NCI-H526 treated with DMSO at 0.1 percent for 48 hours (cell line): Measurements from ENCODE around the gene CTCFL.
"Not testable (repeated sequence)": the region's sequence is repeated elsewhere in the genome, so short reads cannot be mapped to it uniquely, and the experiment has no call there.

Experiments
- DNase-seq: peaks from one replicate; lab custom pipeline; 2025; lab: John Stamatoyannopoulos, UW

CTCFL gene

GRCh38 chr20:57481281-57481711 lies 43.6 kb downstream of the CTCFL start:
- DNase-seq: peak; percentile 96

GRCh38 chr20:57480444-57481160 lies 44.3 kb downstream of the CTCFL start:
- DNase-seq: peak; percentile 80

GRCh38 chr20:57479196-57479595 lies 45.7 kb downstream of the CTCFL start:
- DNase-seq: no peak

GRCh38 chr20:57478176-57478575 lies 46.8 kb downstream of the CTCFL start:
- DNase-seq: no peak

- DNase-seq: no peak
Measured at GRCh38 chr20:57476641-57477461, 48.1 kb downstream of the CTCFL start.

DNA sequence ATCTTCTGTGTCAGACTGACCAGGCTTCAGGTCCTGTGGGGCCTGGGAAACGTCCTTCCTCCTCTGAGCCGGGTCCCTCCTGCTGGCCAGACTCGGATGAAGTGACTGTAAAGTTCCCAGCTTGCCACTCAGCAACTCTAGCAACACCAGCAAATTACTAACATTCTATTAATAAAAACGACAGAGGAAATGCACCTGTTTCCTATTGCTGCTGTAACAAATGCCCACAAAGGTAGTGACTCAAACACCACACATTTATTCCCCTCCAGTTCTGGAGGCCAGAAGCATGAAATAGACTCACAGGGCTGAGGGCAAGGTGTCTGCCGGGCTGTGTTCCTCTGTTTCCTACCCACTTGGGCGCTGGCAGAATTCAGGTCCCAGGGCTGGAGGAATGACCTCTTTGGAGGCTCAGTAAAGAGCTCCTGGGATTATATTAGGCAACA lies 48.8 kb downstream of the CTCFL start:
- DNase-seq: no peak

DNA sequence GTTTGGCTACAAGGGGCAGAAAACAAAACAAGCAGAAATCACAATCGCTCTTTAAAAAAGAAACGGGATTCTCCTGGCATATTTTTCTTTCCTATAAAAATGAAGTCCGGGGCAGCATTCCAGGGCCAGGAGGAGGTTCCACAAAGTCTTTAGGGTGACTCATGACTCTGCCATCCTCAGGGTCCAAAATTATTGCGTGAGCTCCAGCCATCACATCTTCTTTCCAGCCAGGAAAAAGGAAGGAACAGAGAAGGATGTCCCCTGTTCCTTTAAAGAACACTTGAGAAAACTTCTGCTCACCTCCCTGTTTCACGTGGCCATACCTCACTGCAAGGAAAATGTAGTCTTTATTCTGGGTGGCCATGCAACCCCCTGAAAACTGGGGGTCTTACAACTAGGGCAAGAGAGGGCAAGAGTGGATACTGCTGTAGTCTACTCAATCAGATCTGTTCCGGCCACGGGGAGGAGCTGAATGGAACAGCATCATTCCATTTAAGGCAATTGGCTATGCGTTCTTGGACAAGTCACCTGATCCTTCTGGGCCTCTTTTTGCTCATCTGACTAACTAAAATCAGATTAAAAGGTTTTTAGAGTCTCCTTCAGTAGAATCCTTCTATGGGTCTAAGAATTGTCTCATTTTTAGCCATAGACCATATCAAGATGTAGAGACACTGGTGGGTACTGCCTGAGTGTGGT lies 49.4 kb downstream of the CTCFL start:
- no peak for DNase-seq

GRCh38 chr20:57474816-57475215 lies 50.1 kb downstream of the CTCFL start:
- no peak for DNase-seq

DNA sequence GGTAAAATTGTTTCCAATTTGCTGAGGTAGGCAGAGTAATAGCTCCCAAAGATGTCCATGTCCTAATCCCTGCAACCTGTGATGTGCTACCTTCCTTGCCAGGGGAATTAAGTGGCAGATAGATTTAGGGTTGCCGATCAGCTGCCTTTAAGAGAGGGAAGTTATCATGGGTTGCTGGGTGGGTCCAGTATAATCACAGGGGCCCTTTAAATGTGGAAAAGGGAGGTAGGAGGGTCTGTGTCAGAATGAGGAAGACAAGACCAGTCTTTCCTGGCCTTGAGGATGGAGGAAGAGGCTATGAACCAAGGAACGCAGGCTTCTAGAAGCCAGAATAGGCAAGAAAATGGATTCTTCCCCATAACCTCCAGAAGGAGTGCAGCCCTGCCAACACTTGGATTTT lies 50.7 kb downstream of the CTCFL start:
- no peak for DNase-seq

DNA sequence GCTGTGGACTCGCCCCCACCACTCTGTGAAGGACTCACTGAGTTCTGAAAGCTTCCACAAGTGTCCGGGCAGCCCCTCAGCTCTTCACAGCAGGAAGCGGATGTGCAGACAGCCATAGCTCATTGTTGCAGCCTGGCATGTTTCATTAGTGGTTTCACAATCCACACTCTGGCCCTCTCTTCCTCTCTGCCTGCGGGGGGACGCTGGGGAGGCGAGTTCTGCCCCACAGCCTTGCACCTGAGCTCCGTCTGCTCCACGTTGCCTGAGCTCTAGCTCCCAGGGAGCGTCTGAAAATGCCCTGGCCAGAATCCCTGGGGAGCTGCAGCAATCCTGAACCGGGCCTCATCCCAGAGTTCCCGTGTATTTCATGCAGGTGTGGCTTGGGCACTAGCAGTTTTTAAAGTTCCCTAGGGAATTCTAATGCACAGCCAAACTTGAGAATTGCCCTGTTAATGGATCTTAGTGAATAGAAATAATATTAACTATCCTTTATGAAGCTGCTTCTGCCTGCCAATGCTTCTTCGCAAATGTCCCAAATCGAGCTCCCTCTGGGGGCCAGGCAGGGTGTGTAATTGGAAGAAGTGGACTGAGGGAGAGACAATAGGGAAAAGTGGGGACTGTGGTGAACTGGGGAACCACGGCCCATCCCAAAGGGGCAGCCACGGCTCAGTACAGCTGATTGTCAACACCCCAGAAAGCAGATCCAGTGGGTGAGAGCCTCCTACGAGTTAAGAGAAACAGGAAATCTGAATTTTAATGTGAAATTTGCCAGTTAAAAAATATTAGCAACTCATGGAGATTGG lies 51.5 kb downstream of the CTCFL start:
- peak; percentile 97 for DNase-seq

- not testable (repeated sequence) for DNase-seq
Measured at GRCh38 chr20:57472474-57472873, 52.5 kb downstream of the CTCFL start.

DNA sequence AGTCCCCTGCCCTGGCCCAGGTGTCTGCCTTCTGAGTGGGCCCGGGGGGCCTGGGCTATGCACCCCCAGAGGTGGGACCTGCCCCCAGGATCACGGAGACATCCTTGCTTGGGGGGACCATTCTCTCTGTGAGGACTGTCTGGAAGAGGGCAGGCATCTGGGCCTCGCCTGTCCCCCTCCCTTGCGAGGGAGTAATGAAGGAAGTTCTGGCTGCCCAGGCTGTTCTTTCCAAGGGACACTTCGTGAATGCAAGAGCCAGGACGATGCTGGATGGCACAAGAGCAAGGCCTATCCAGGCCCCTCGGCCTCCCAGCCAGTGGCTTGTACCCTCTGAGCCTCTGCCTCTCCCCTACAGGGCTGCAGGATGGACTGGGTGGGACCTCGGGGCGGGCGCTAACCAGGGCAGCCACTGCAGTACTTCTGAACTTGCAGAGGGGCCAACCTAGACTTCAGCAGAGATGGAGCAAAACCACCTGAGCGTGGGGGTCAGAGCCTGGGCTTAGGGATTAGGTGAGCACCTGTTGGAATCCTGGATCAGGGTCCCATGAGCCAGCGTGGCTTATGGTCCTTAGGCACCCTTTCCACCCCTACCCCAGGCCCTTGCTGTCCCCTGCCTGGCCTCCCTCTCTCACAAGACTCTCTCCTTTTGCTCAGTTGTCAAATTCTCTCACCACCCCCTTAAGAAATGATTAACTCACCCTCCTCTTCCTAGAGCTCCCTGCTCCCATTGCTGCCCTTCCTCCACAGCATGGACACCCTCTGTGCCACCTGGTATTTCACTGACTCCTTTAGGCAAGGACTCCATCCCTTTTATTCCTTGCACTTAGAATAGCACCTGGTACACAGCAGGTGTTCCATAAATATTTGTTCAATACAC lies 53.2 kb downstream of the CTCFL start:
- no peak for DNase-seq

GRCh38 chr20:57470666-57471495 lies 54.1 kb downstream of the CTCFL start:
- no peak for DNase-seq

- DNase-seq: no peak
Measured at GRCh38 chr20:57470212-57470522, 54.8 kb downstream of the CTCFL start.

DNA sequence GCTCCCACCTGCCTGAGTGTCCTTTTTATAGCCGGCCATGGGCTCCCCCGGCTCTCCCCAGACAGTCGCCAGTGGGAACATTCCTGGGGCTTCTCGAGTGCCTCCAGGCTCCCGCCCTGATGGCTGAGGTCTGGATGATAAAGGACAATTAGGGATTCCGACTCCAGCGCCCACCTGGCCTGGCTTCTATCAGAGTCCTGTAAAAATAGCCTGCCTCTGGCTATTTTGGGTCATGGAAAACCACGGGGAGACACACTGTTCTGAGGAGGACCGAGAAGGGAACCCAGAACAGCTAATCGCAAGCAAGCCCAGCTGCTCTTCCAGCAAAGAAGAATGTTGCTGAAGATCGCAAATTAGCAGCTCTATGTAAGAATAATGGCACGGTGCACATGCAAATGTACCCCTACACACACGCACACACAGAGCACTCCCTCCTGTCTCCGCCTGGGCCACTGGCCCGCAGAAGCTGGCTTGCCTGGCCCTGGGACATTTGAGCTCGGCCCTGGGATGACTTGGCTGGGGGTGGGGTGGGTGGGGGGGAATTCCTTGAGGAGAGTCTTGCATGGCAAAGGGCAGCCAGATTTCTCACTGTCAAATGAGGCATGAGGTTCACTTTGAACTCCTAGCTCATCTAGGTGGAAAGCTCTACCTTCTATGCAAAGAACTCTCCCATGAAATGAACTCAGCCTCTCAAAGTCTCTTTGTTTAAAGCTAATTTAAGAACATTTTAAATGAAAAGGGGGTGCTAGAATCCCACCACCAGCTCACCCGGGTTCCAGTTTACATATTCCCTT lies 55.3 kb downstream of the CTCFL start:
- DNase-seq: peak; percentile 99

DNA sequence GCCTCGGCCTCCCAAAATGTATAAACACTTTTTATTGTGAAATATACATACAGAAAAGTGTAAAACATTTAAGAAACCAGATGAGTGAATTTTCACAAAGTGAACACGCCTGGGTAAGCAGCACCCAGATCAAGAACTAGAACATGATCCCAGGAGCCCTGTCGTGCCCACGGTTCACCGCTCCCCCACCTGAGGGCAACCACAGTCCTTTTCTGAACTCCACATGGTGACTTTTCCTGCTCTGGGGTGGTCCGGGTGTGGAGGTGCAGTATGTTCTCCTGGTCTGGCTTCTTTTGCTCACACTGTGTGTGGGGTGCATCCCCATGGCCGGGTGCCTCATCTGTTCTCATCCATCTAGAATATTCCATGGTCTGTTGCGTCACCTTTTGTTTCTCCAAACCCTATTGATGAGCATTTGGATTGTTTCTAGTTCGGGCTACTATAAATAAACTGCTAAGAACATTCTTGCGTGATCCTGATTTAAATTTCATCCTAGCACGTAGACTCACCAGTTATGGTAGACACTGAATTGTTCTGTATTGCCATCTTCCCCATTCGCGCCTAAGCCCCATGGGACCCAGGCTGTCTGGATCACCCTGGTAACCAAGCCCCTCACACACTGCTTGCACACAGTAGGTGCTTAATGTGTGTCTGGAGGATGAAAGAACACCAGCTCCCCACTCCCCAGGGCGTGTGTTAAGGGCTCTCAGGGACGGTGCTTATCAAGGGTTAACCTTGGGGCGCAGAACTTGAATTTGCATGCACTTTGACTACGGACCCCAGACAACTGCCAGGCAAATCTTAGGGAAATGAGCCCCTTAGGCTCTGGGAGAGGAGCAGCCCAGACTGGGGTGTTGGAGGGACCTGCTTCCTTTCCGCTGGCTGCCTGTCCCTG lies 56.2 kb downstream of the CTCFL start:
- DNase-seq: peak; percentile 99

GRCh38 chr20:57467742-57468141 lies 57.2 kb downstream of the CTCFL start:
- DNase-seq: no peak

DNA sequence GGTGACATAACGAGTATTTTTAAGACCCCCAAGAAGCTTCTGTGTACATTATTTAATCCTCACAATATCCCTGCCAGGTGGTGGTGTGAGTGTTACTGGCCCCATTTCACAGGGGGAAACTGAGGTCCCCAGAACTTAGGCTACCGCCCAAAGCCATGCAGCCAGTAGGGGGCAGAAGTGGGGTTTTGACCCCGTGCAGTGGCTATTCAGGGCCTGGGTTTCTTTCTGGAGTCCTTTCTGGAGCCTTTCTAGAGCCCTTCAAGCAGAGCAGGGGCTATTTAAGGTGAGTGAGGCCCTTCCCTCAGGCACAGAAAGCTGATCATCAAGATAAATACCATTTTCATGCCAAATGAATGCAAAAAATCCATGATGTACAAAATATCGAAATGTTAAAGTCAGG lies 59.0 kb downstream of the CTCFL start:
- DNase-seq: no peak
